ENCODE measurements around the gene AIP.

GRCh38 chr11:67441731-67442351 lies 41.0 kb upstream of the AIP start:
- no peak for TF ChIP-seq POLR2A (IDR thresholded peaks at IDR 0.05; ENCODE audit: low read depth, low read length)
- no peak for TF ChIP-seq CTCF (IDR thresholded peaks at IDR 0.05; ENCODE audit: extremely low read depth in 1 of 2, insufficient read depth in 1 of 2, low read depth in 1 of 2, low read length in 2 of 2)
- no peak for TF ChIP-seq MAX (IDR thresholded peaks at IDR 0.05; ENCODE audit: insufficient read depth, insufficient read length)
- TF ChIP-seq EZH2 (IDR thresholded peaks at IDR 0.05; ENCODE audit: borderline replicate concordance, low read depth, low read length, severe bottlenecking), result no peak
- TF ChIP-seq POLR2AphosphoS5 (IDR thresholded peaks at IDR 0.05; ENCODE audit: insufficient read depth, low read depth, low read length), result no peak

Measured in endothelial cell of umbilical vein (primary cell).